IPS-18c (cell line): ENCODE measurements around the gene SLC2A6.

ENCODE experiments used
- H3K4me3 ChIP-seq: 2 replicates; pipeline ENCODE4 v1.7.0; 2013; ENCODE audit warnings: low read depth, mild to moderate bottlenecking, low read length, moderate library complexity; ENCODE audit not compliant: insufficient read depth
- H3K9me3 ChIP-seq: one replicate; pipeline ENCODE4 v1.6.1; 2013; ENCODE audit warnings: mild to moderate bottlenecking, low read length, moderate library complexity; ENCODE audit not compliant: control insufficient read depth, insufficient read depth

Gene SLC2A6

DNA sequence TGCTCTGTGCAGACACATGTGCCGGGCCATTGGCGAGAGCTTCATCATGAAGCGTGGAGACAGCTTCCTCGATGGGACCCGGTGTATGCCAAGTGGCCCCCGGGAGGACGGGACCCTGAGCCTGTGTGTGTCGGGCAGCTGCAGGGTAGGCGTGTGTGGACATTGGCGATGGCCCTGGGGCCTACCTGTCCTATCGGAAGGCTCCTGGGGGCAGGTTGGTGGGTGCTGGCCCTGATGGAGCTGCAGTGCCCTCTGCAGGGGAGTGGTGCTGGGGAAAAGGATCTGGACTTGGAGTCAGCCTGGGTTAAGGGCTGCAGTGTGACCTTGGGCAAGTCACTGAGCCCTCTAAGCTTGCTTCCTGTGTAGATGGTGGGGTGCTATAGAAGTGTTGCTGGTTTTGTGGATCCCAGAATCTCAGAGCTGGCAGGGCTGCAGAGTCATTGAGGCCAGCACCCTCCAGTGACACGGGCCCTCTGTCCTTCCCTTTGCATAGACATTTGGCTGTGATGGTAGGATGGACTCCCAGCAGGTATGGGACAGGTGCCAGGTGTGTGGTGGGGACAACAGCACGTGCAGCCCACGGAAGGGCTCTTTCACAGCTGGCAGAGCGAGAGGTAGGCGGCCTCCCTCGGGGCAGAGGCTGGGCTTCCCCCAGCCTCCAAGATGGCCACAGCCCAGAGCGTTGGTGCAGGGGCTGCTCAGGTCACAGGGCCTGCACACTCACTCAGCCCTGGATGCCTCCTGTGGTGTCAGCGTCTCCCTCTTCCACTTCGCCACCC, 41.0 kb downstream of the SLC2A6 start:
- no peak overlapping the region for H3K4me3 ChIP-seq

DNA sequence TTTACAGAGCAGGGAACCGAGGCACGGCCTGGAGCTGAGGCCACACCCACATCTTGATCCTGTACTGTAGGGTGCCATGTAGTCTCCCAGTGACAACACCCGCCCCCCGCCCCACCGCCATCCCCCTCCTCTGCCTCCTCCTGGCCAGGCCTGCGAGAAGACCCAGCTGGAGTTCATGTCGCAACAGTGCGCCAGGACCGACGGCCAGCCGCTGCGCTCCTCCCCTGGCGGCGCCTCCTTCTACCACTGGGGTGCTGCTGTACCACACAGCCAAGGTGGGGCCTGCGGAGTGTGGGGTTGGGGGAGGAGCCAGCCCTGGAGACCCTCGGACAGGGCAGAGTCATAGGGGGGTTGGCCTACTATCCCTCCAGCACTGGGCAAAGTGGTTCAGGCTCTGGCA, 42.2 kb downstream of the SLC2A6 start:
- Histone ChIP-seq H3K9me3 (peaks cover 2% of the 10 kb centered on the region), H3K4me3 (no peak overlapping the region)

More for the DNA sequence above, 41.0 kb downstream of the SLC2A6 start:
- peaks cover 2% of the 10 kb centered on the region for H3K9me3 ChIP-seq

DNA sequence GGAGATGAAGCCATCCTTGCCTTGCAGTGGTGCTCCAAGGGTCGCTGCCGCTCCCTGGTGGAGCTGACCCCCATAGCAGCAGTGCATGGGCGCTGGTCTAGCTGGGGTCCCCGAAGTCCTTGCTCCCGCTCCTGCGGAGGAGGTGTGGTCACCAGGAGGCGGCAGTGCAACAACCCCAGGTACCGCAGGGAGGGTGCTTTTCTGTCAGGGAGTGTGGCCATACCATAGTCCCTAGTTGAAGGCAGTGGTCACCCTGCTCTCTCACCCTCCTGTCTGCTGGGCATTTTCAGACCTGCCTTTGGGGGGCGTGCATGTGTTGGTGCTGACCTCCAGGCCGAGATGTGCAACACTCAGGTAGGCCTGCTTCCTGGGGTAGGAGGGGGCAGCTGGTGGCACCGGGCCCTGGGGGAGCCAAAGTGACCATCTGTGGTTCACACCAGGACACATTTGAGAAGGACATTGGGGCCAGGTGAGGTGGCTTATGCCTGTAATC, 45.5 kb downstream of the SLC2A6 start:
- Histone ChIP-seq H3K9me3 (no peaks in the 10 kb centered on the region), H3K4me3 (no peak overlapping the region)

DNA sequence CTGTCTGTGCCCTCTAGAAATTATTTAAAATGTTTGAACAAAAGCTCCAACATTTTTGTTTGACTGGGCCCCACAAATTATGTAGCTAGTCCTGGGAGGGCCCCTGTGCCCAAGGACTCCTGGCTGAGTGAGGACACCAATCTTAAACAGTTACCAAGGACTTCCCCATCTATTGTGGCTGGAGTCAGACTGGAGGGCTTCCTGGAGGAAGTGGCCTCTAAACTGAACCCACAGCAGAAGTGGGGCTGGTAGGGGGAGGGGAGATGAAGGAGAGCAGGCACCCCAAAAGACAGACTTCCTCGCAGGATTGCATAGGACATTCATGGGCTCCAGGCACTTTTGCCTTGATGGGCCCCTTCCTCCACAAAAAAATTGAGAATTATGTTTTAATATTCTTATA, 48.7 kb downstream of the SLC2A6 start:
- Histone ChIP-seq H3K9me3 (peaks cover 5% of the 10 kb centered on the region), H3K4me3 (no peak overlapping the region)

DNA sequence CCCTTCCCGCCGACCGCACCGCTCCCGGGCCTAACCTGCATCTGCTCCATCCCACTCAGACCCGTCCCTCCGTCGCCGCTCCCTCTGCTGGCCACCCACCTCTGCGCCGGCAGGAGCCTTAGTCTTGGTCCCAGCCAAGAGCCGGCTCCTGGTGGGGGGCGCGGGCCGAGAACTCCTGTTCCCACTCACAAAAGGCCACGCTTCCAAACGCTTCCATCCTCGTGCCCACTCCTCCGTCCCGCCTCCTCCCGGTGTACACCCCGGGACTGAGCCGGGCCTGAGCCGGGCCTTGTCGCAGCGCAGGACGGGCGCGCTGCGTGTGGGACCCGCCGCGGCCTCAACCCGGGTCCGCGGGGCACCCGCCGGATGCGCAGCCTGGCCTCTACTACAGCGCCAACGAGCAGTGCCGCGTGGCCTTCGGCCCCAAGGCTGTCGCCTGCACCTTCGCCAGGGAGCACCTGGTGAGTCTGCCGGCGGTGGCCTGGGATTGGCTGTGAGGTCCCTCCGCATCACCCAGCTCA, 49.2 kb downstream of the SLC2A6 start:
- peak overlapping the region; percentile 38 for H3K4me3 ChIP-seq
- peaks cover 5% of the 10 kb centered on the region for H3K9me3 ChIP-seq

DNA sequence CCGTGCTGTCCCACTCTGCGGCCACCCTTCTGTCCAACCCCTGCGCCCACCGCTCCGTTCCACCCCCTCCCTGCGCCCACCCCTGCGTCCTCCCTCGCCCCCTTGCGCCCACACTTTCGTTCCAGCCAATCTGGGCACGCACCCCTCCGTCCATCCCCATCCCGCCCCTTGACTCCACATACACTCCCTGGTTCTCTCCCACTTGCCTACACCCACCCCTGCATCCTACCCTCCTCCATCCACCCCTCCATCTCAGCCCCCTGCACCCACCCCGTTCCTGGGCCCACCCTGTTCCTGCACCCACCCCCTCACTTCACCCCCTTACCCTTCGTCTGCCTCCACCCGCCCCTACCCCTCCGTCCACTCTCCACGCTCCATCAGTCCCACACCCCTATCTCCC, 49.7 kb downstream of the SLC2A6 start:
- Histone ChIP-seq H3K4me3 (peak overlapping the region; percentile 38; the same call in 1 of the 2 replicates), H3K9me3 (peaks cover 5% of the 10 kb centered on the region)

DNA sequence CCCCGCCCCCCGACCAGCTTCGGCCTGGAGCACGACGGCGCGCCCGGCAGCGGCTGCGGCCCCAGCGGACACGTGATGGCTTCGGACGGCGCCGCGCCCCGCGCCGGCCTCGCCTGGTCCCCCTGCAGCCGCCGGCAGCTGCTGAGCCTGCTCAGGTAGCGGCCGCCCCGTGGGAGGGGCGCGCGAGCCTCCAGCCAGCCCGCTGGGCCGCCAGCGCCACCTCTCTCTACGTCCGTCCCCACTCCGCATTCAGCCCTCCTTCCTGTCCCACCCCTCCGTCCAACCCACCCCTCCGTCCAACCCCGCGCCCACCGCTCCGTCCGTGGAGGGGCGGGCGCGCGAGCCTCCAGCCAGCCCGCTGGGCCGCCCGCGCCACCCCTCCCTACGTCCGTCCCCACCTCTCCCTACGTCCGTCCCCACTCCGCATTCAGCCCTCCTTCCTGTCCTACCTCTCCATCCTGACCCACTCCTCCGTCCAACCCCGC, 50.2 kb downstream of the SLC2A6 start:
- Histone ChIP-seq H3K4me3 (peak overlapping the region; percentile 49), H3K9me3 (peaks cover 5% of the 10 kb centered on the region)

DNA sequence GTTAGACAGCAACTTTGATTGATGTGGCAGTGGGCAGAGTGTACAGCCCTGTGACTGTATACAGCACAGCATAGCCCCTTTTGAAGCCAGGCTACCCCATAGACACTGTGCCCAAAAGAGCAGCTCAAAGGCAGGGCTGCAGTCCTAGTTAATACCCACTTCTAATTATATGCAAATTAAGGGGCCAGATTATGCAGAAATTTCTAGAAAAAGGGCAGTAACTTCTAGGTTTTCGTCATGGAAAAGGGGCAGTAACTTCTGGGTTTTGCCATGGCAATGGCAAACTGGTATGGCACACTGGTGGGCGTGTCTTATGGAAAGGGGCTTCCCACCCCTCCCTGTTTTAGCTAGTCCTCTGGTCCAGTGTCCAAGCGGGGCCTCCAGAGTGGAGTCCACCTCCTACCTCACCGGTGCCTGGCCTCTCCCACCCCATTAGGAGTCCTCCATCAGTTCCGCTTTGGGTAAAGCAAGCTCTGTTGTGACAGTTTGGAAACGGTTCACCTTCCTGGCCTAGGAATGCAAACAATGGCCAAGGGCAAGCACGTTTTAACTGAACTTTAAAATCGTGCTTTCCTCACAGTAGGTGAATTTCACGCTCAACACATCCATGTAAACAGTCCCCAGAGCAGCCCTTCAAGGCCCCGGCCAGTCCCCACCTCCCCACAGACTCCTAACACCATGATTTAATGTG, 51.1 kb downstream of the SLC2A6 start:
- H3K4me3 ChIP-seq = peak overlapping the region; percentile 36; the same call in 1 of the 2 replicates
- peaks cover 5% of the 10 kb centered on the region for H3K9me3 ChIP-seq

DNA sequence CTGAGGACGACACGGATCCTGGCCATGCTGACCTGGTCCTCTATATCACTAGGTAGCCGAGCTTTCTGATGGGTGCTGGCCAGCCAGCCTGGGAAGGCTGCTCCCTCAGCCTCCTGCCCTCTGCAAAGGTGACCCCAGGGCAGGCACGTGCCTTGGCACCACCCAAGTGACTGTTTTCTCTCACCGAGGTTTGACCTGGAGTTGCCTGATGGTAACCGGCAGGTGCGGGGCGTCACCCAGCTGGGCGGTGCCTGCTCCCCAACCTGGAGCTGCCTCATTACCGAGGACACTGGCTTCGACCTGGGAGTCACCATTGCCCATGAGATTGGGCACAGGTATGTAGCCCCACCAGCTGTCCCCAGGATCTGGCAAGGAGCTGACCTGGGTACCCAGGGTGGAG, 52.9 kb downstream of the SLC2A6 start:
- H3K4me3 ChIP-seq = no peak overlapping the region
- peaks cover 5% of the 10 kb centered on the region for H3K9me3 ChIP-seq

DNA sequence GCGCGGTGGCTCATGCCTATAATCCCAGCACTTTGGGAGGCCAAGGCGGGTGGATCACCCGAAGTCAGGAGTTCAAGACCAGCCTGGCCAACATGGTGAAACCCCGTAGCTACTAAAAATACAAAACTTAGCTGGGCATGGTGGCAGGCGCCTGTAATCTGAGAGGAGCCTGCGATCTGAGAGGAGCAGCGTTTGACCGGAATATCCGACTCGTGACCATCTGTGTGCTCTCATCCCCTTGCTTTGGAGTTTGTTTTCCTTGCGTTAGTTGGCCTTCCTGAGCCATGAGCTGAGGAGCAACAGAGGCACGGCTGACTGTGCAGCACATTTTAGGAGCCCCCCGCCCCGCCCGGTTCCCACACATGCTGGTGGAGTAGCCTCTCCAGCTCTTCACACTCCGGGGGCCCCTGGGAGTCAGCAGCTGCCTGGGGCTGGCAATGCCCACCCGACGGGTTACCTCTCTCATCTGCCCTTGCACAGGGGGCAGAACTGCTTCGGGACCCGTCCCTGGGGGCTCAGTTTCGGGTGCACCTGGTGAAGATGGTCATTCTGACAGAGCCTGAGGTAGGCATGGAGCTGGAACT, 53.8 kb downstream of the SLC2A6 start:
- H3K9me3 ChIP-seq = peaks cover 5% of the 10 kb centered on the region

DNA sequence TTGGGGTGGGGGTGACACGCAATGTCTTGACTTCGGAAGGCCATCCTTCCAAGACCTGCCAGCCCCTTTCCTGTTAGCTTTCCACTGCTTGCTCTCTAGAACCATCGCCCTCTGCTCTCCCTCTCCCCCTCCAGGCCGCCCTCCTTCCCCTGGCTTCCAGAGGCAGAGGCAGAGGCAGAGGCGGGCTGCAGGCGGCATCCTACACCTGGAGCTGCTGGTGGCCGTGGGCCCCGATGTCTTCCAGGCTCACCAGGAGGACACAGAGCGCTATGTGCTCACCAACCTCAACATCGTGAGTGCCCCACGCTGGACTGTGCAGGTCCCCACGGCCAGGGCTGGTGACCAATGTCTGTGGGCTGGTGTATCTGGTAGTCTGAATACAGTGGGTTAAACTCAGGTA, 54.7 kb downstream of the SLC2A6 start:
- H3K4me3 ChIP-seq = no peak overlapping the region
- peaks cover 5% of the 10 kb centered on the region for H3K9me3 ChIP-seq

More for the DNA sequence above, 53.8 kb downstream of the SLC2A6 start:
- no peak overlapping the region for H3K4me3 ChIP-seq

DNA sequence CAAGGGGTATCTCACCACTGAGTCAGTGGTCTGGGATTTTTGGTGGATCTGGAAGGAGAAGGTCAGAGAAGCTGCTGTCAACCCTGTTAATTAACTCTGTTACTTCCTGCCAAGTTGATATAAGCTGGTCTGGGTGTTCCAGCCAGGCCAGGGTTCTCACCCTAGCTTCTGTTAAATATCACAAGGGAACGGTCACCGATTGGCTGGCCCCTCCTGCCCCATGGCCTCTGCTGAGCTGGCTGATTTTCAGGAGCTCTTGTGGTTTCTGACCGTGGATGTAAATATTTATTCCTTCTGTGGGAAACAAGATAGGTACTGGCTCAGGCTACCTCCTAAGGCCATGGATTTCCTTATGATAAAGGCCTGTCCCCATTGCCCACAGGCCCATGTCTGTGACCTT, 55.7 kb downstream of the SLC2A6 start:
- Histone ChIP-seq H3K9me3 (peaks cover 5% of the 10 kb centered on the region), H3K4me3 (no peak overlapping the region)

DNA sequence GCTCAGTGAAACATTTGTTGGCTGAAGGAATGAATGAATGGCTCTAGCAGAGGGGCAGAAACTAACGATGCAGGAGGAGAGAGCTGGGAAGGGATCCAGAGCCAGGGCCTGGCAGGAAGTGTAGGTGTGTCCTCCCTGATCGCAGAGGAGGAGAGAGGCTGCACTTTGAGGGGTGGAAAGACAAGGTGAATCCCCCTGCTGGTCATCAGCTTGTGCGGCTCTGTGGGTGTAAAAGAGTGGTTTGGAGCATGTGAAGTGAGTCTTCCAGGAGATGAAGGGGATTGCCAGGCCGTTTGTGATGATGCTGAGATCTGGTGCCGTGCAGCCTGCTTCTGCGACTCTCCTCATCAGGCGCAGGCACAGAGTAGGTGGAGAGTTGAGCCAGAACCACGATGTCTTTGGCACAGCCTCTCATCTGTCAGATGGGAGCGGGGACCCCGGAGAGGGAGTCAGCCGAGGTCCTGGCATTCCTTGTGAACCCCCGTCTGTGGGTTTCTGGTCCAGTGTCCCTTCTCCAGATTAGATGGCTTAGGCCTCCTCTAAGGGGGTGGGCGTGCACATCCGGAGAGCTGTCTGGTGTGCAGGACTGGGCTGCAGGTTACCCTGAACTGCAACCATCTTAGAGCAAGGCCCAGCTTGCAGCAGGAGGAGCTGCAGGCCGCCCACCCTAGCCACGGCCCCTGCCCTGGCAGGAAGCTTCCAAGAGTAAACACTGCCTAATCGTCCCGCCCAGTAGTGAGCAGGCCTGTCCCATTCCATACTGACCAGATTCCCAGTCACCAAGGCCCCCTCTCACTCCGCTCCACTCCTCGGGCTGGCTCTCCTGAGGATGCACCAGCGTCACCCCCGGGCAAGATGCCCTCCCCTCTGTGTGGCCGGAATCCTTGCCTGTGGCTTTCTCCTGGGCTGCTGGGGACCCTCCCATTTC, 57.0 kb downstream of the SLC2A6 start, which contains the start of gene ADAMTS13:
Gene ADAMTS13, plus strand, starts transcription at position 753 of the 928 bp plus-strand sequence. Its CDS starts 77 bp downstream, at position 830.
- no peaks in the 10 kb centered on the region for H3K9me3 ChIP-seq
- H3K4me3 ChIP-seq = no peak within 1 kb of the TSS
